ENCODE results near the gene C11orf86. TPM values are rescaled to one million over a fixed set of nuclear protein-coding genes. Genes with fewer than 3 reads are reported as not detected.

C11orf86 gene
- total RNA-seq = not detected in 2 replicates

GRCh38 chr11:66974724-66975404 lies at the start of gene C11orf86:
C11orf86 (plus strand) TSS chr11:66975304; CDS start chr11:66975363, 59 bp downstream.

GRCh38 chr11:66958232-66958955 lies 16.7 kb upstream of the C11orf86 start, which contains the start of gene PC:
PC (minus strand) TSS chr11:66958383; CDS start chr11:66872159, 86,224 bp downstream.

GRCh38 chr11:67022961-67023956 lies 48.2 kb downstream of the C11orf86 start, which contains the start of gene SYT12:
SYT12 (plus strand) TSS chr11:67023134; CDS start chr11:67030145, 7,011 bp downstream.

Small RNAs within 50 kb of the gene (small RNA-seq; reads per million reads assigned to genes)
- gene MIR3163 = 1.3 reads per million, percentile 66 among the genes with 10 or more reads in this experiment

Other genes with a start within 250 kb of the C11orf86 start
- gene SPTBN2, start 246.1 kb upstream of the C11orf86 start, total RNA-seq = 26.3 and 29.9 TPM in 2 replicates
- 18.1 and 26.0 TPM in 2 replicates for gene RCE1, start 131.9 kb upstream of the C11orf86 start, total RNA-seq
- 9.4 and 20.8 TPM in 2 replicates for gene LRFN4, start 118.2 kb upstream of the C11orf86 start, total RNA-seq
- 4.3 and 11.2 TPM in 2 replicates for gene PC, start 16.9 kb upstream of the C11orf86 start, total RNA-seq
- gene SYT12, start 47.8 kb downstream of the C11orf86 start, total RNA-seq = not detected in 2 replicates
- gene RHOD, start 81.5 kb downstream of the C11orf86 start, total RNA-seq = 51.4 and 158 TPM in 2 replicates
- gene KDM2A, start 144.0 kb downstream of the C11orf86 start, total RNA-seq = 77.6 and 89.1 TPM in 2 replicates

All from placental epithelial cell (primary cell).